ENCODE data around the gene ACACA. TPM values are rescaled to one million over a fixed set of nuclear protein-coding genes. Genes with fewer than 3 reads are reported as not detected.
A peak's percentile ranks its signal among the peaks of the same experiment; 100 is the strongest.
"Not testable (repeated sequence)": the region's sequence is repeated elsewhere in the genome, so short reads cannot be mapped to it uniquely, and the experiment has no call there.

Gene ACACA
- polyA plus RNA-seq, 3 donors: 37.2 to 43.9 (median 43.6) TPM

GRCh38 chr17:37405522-37405921, 1.1 kb downstream of the ACACA start:
- not testable (repeated sequence) for DNase-seq (ENCODE audit: extremely low read depth in 1 of 11, low read depth in 9 of 11, low spot score in 4 of 11)

GRCh38 chr17:37400505-37400904, 6.1 kb downstream of the ACACA start:
- DNase-seq (ENCODE audit: extremely low read depth in 1 of 11, low read depth in 9 of 11, low spot score in 4 of 11): no peak

GRCh38 chr17:37399265-37399803, 7.3 kb downstream of the ACACA start:
- no peak for DNase-seq (ENCODE audit: extremely low read depth in 1 of 11, low read depth in 9 of 11, low spot score in 4 of 11)

GRCh38 chr17:37393352-37393751, 13.3 kb downstream of the ACACA start:
- no peak for DNase-seq (ENCODE audit: extremely low read depth in 1 of 11, low read depth in 9 of 11, low spot score in 4 of 11)

GRCh38 chr17:37392024-37392590, 14.5 kb downstream of the ACACA start:
- DNase-seq (ENCODE audit: extremely low read depth in 1 of 11, low read depth in 9 of 11, low spot score in 4 of 11): no peak

- DNase-seq (ENCODE audit: extremely low read depth in 1 of 11, low read depth in 9 of 11, low spot score in 4 of 11): no peak
Measured at GRCh38 chr17:37391146-37391545, 15.5 kb downstream of the ACACA start.

GRCh38 chr17:37389160-37389559, 17.5 kb downstream of the ACACA start:
- DNase-seq (ENCODE audit: extremely low read depth in 1 of 11, low read depth in 9 of 11, low spot score in 4 of 11): no peak

GRCh38 chr17:37388266-37388665, 18.4 kb downstream of the ACACA start:
- DNase-seq (ENCODE audit: extremely low read depth in 1 of 11, low read depth in 9 of 11, low spot score in 4 of 11): no peak

- no peak for DNase-seq (ENCODE audit: extremely low read depth in 1 of 11, low read depth in 9 of 11, low spot score in 4 of 11)
Measured at GRCh38 chr17:37386462-37386861, 20.2 kb downstream of the ACACA start.

GRCh38 chr17:37385474-37385990, 21.1 kb downstream of the ACACA start:
- DNase-seq (ENCODE audit: extremely low read depth in 1 of 11, low read depth in 9 of 11, low spot score in 4 of 11): no peak

GRCh38 chr17:37384560-37385149, 22.0 kb downstream of the ACACA start:
- DNase-seq (ENCODE audit: extremely low read depth in 1 of 11, low read depth in 9 of 11, low spot score in 4 of 11): no peak

- DNase-seq (ENCODE audit: extremely low read depth in 1 of 11, low read depth in 9 of 11, low spot score in 4 of 11): no peak
Measured at GRCh38 chr17:37382056-37382455, 24.6 kb downstream of the ACACA start.

GRCh38 chr17:37375706-37376105, 30.9 kb downstream of the ACACA start, which contains the start of gene C17orf78:
Gene C17orf78 (plus strand): TSS chr17:37375985. CDS start chr17:37376093, 108 bp downstream.
- no peak for DNase-seq (ENCODE audit: extremely low read depth in 1 of 11, low read depth in 9 of 11, low spot score in 4 of 11)

GRCh38 chr17:37373530-37374159, 33.0 kb downstream of the ACACA start:
- peak; percentile 53 to 86 (median 69) for DNase-seq (ENCODE audit: extremely low read depth in 1 of 11, low read depth in 9 of 11, low spot score in 4 of 11)

- no peak for DNase-seq (ENCODE audit: extremely low read depth in 1 of 11, low read depth in 9 of 11, low spot score in 4 of 11)
Measured at GRCh38 chr17:37368577-37368976, 38.1 kb downstream of the ACACA start.

- DNase-seq (ENCODE audit: extremely low read depth in 1 of 11, low read depth in 9 of 11, low spot score in 4 of 11): no peak
Measured at GRCh38 chr17:37365589-37365988, 41.0 kb downstream of the ACACA start.

GRCh38 chr17:37361543-37361942, 45.1 kb downstream of the ACACA start:
- DNase-seq (ENCODE audit: extremely low read depth in 1 of 11, low read depth in 9 of 11, low spot score in 4 of 11): no peak

GRCh38 chr17:37360632-37361031, 46.0 kb downstream of the ACACA start:
- no peak for DNase-seq (ENCODE audit: extremely low read depth in 1 of 11, low read depth in 9 of 11, low spot score in 4 of 11)

GRCh38 chr17:37359682-37360188, 46.9 kb downstream of the ACACA start:
- DNase-seq (ENCODE audit: extremely low read depth in 1 of 11, low read depth in 9 of 11, low spot score in 4 of 11): peak in 3 of 11 donors; percentile 6 to 25 (median 9)

All from renal cortex interstitium (tissue), 11 donors.